Astrocyte of the spinal cord (primary cell): ENCODE data around the gene RHOJ.

Experiments
- DNase-seq: peaks from one replicate; pipeline ENCODE4 v3.0.0; 2011; ENCODE audit warnings: low read depth, low spot score
- H3K4me3 ChIP-seq: 2 replicates; pipeline ENCODE4 v1.5.1; 2011; ENCODE audit warnings: low read depth, mild to moderate bottlenecking, low read length, moderate library complexity
- in situ Hi-C: cut with HindIII; loops from 2 replicates; pipeline ENCODE4 v1.10.0; 2017; ENCODE audit warnings: low sequenced_read_pairs
- TF ChIP-seq, protein P1 (sequence below): IDR thresholded peaks from 2 replicates; pipeline ENCODE4 v1.5.1; 2012; ENCODE audit warnings: low read depth, mild to moderate bottlenecking, low read length, inconsistent platforms

RHOJ gene

DNA sequence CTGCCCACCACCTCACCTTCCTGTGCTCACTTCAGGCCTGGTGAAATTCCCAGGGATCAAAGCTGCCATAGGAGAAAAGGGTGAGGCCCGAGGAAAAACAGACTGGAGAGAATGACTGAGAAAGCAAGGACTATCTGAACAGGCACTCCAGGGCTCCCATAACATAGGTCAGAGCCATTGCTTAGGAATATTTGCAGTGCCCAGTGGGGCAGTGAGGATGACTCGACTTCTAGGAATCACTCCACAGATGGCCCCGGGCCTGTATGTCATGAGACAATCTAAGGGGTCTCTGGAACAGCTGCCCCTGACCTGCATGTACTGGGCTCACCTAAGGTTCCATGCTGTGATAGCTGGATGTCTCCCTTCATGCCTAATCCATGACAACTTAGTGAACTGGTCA, 62.9 kb downstream of the RHOJ start:
- no peak overlapping the region for H3K4me3 ChIP-seq
- DNase-seq: no peak
- in situ Hi-C loops: no loop called here
- TF ChIP-seq, protein P1, sequence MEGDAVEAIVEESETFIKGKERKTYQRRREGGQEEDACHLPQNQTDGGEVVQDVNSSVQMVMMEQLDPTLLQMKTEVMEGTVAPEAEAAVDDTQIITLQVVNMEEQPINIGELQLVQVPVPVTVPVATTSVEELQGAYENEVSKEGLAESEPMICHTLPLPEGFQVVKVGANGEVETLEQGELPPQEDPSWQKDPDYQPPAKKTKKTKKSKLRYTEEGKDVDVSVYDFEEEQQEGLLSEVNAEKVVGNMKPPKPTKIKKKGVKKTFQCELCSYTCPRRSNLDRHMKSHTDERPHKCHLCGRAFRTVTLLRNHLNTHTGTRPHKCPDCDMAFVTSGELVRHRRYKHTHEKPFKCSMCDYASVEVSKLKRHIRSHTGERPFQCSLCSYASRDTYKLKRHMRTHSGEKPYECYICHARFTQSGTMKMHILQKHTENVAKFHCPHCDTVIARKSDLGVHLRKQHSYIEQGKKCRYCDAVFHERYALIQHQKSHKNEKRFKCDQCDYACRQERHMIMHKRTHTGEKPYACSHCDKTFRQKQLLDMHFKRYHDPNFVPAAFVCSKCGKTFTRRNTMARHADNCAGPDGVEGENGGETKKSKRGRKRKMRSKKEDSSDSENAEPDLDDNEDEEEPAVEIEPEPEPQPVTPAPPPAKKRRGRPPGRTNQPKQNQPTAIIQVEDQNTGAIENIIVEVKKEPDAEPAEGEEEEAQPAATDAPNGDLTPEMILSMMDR: no peak

DNA sequence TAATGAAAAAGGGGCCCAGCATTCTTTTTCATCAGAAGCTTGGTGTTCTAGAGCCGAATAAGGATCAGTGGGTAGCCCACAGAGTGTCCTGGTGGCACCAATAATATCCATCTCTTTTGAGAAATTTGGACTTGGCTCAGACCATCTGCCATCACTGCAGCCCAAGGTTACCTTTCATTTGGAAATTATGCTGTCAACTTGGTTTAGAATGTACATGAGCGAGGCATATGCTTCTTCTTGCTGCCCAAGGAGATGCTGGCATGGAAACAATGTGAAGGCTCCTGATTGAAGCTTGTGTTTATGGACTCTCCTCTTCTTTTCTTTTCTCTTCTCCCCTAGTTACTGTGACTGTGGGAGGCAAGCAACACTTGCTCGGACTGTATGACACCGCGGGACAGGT, 64.5 kb downstream of the RHOJ start:
- TF ChIP-seq, protein P1: no peak
- in situ Hi-C loops: no loop called here
- no peak for DNase-seq
- H3K4me3 ChIP-seq: no peak overlapping the region

DNA sequence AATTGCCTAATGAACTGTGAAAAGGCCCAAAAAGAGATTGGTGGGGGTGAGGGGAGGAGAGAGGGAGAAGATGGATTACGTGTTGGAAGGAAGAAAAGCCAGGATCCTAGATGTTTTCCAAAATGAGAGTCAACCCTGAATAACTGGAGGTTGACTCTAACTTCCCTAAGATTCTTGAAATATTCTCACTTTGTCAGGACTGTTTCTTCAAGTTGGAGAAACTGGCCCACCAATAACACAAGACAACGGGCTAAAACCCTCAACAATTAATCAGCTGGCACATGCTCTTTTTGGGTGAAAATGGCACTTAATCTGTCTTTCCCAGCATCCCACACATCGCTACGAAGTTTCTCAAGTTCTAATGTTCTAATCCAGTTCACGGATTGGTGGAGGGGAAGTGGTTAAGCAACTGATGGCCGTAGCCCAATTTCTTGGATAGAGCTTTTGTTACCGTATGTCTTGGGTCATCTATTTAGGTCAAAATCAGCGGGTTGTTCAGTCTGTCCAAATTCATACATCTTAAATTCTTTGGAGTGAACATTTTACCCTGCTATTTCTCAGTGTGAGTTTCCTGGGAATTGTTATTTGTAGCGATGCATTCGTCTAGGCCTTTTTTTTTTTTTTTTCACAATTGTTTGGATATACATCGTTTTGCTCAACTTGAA, 65.5 kb downstream of the RHOJ start:
- no peak for DNase-seq
- TF ChIP-seq, protein P1: no peak
- in situ Hi-C loops: no loop called here

DNA sequence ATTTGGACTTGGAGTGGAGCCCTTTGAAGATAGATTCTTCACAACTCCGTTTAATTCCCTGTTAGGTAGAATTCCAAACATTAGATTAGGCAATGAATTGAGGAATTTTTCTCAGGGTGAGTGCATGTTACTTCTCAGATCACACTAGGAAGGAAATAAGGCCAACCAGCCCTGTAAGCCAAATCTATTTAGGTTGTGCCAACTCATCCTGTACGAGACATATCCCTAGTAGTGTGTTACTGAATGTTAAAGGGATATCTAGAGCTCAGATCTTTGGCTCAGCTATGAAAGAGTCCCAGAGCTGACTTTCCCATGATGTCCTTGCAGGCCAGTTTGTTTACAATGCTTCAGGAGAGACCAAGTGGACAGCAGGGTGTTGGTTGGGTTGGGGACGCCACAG, 68.9 kb downstream of the RHOJ start:
- TF ChIP-seq, protein P1: no peak
- in situ Hi-C loops: no loop called here
- H3K4me3 ChIP-seq: no peak overlapping the region
- DNase-seq: no peak

More for the DNA sequence above, 65.5 kb downstream of the RHOJ start:
- H3K4me3 ChIP-seq: no peak overlapping the region

DNA sequence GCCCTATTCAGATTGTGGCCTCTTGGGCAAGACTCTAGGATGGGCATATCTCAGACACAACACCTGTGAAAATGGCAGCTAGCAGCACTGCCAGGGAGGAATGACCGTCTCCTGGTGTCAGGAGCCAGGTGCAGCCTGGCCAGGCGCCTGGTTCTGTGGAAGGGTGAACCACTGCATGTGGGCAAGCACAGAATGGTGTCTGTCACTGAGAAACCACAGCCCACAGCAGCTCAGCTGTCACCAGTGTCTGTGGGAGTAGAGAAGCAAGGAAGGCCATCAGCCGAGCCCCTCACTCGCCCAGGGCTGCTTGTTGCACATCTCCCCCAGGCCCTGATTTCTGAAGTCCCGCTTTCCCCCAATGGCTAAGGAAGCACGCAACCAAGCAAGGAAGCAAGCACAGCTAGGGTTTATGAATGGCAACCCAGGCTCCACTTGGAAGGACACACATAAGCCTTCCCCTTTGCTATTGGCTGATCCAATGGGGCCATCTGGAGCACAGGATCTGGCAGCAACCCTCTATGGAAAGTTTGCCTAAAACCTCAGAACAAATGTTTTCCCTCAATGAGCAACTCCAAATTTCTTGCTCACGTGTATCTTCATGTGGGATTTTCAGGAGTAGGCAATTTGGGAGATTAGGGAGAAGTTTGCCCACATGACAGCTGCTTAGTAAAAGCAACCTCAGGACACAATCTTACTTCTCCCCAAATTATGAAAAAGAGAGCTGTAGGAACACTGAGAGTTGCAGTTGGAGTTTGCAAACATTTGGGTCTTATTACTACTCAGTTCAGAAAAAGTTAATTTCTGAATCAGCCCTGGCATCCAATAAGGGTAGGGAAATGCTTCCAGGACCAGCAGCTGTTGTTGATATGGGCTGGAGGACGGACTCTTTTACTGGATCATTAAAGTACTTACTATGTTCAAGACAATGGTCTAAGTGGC, 69.7 kb downstream of the RHOJ start:
- DNase-seq: no peak
- TF ChIP-seq, protein P1: no peak
- H3K4me3 ChIP-seq: no peak overlapping the region
- in situ Hi-C loops: no loop called here

DNA sequence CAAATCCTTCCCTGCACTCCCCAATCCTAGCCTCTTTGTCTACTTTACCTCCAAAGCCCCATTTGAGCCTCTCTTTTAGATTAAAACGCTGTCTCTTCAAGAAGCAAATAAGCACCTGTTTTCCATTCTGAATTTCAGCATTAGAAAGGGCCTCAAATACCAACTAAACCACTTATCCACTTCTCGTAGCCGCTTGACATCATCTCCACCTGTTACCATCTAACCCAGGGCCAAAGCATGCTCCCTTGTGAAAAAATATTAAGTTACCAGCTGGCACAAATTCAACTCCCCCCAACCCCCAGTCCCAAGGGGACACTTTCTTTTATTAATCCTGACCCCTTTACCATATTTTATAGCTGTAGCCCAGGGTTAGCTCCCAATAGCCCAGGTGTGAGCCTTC, 71.4 kb downstream of the RHOJ start:
- no peak overlapping the region for H3K4me3 ChIP-seq
- TF ChIP-seq, protein P1: no peak
- in situ Hi-C loops: no loop called here
- no peak for DNase-seq
